Right atrium auricular region (tissue), 2 donors: ENCODE measurements around the gene KIF16B. TPM values are rescaled to one million over a fixed set of nuclear protein-coding genes. Genes with fewer than 3 reads are reported as not detected.

Source experiments
- DNase-seq: peaks from one replicate; pipeline ENCODE4 v3.0.0-alpha.2; 2019; ENCODE audit warnings: low spot score
- H3K27ac ChIP-seq, 2 donors: fragments of 200-600 bp; sonication (generic); 1 replicate in 1 of 2; 2 replicates in 1 of 2; pipeline ENCODE4 v1.5.1; 2016 to 2019
- H3K27me3 ChIP-seq, 2 donors: fragments of 200-600 bp; sonication (generic); one replicate each; pipeline versions ENCODE4 v1.5.1 to v1.6.0; 2017 to 2019
- H3K36me3 ChIP-seq: fragments of 200-600 bp; sonication (generic); one replicate; pipeline ENCODE4 v1.5.1; 2016
- H3K4me1 ChIP-seq, 2 donors: fragments of 200-600 bp; sonication (generic); one replicate each; pipeline versions ENCODE4 v1.5.1 to v1.6.0; 2017 to 2019
- H3K4me3 ChIP-seq, 2 donors: fragments of 200-600 bp; sonication (generic); 1 replicate in 1 of 2; 2 replicates in 1 of 2; pipeline ENCODE4 v1.5.1; 2017 to 2019; ENCODE audit warnings: mild to moderate bottlenecking in 1 of 2, moderate library complexity in 1 of 2
- H3K9me3 ChIP-seq, 2 donors: fragments of 200-600 bp; sonication (generic); one replicate each; pipeline ENCODE4 v1.5.1; 2019
- CTCF ChIP-seq, 2 donors: fragments of 200-600 bp; sonication (generic); IDR thresholded peaks; one replicate each; pipeline ENCODE4 v1.5.1; 2019; ENCODE audit warnings: antibody characterized with exemption in 2 of 2
- total RNA-seq, 2 donors: library from RNA; depleted of rRNA; stranded (reverse); fragments of >200 nt; gene quantifications; one replicate each; pipeline ENCODE4 v1.1.0, GENCODE V29; 2016

Gene KIF16B
- total RNA-seq, 2 donors from 2014 or later: 11.2 to 23.0 TPM

GRCh38 chr20:16296931-16297330 lies 276.3 kb downstream of the KIF16B start:
- no peak for TF ChIP-seq CTCF (IDR thresholded peaks at IDR 0.05)
- H3K36me3 ChIP-seq: no peaks in the 10 kb centered on the region
- no peaks in the 10 kb centered on the region for H3K27me3 ChIP-seq
- no peaks in the 10 kb centered on the region for H3K4me1 ChIP-seq
- DNase-seq: no peak
- H3K9me3 ChIP-seq: peaks cover 0 to 5% of the 10 kb centered on the region in 2 donors
- H3K4me3 ChIP-seq: no peak overlapping the region
- H3K27ac ChIP-seq: no peak overlapping the region

GRCh38 chr20:16295534-16295933 lies 277.7 kb downstream of the KIF16B start:
- TF ChIP-seq CTCF (IDR thresholded peaks at IDR 0.05): no peak
- Histone ChIP-seq H3K27ac (no peak overlapping the region), H3K27me3 (no peaks in the 10 kb centered on the region), H3K36me3 (no peaks in the 10 kb centered on the region), H3K4me1 (no peaks in the 10 kb centered on the region), H3K9me3 (no peaks in the 10 kb centered on the region), H3K4me3 (no peak overlapping the region)
- no peak for DNase-seq

GRCh38 chr20:16293590-16293989 lies 279.7 kb downstream of the KIF16B start:
- no peak for DNase-seq
- Histone ChIP-seq H3K9me3 (no peaks in the 10 kb centered on the region), H3K27me3 (no peaks in the 10 kb centered on the region), H3K36me3 (no peaks in the 10 kb centered on the region), H3K4me1 (no peaks in the 10 kb centered on the region), H3K4me3 (no peak overlapping the region), H3K27ac (no peak overlapping the region)
- no peak for TF ChIP-seq CTCF (IDR thresholded peaks at IDR 0.05)

- H3K27me3 ChIP-seq: no peaks in the 10 kb centered on the region
- no peak for TF ChIP-seq CTCF (IDR thresholded peaks at IDR 0.05)
- no peak for DNase-seq
- no peaks in the 10 kb centered on the region for H3K36me3 ChIP-seq
- H3K4me1 ChIP-seq: no peaks in the 10 kb centered on the region
- no peaks in the 10 kb centered on the region for H3K9me3 ChIP-seq
- H3K27ac ChIP-seq: no peak overlapping the region
- H3K4me3 ChIP-seq: no peak overlapping the region
Observed at GRCh38 chr20:16292226-16292880, 280.9 kb downstream of the KIF16B start.

- DNase-seq: no peak
- no peak overlapping the region for H3K27ac ChIP-seq
- no peak overlapping the region for H3K4me3 ChIP-seq
- H3K4me1 ChIP-seq: no peaks in the 10 kb centered on the region
- H3K9me3 ChIP-seq: no peaks in the 10 kb centered on the region
- H3K36me3 ChIP-seq: no peaks in the 10 kb centered on the region
- TF ChIP-seq CTCF (IDR thresholded peaks at IDR 0.05): no peak
- no peaks in the 10 kb centered on the region for H3K27me3 ChIP-seq
Observed at GRCh38 chr20:16290358-16290757, 282.9 kb downstream of the KIF16B start.

GRCh38 chr20:16287776-16288175 lies 285.5 kb downstream of the KIF16B start:
- DNase-seq: no peak
- no peaks in the 10 kb centered on the region for H3K9me3 ChIP-seq
- H3K27me3 ChIP-seq: no peaks in the 10 kb centered on the region
- no peaks in the 10 kb centered on the region for H3K36me3 ChIP-seq
- no peaks in the 10 kb centered on the region for H3K4me1 ChIP-seq
- H3K27ac ChIP-seq: no peak overlapping the region
- no peak overlapping the region for H3K4me3 ChIP-seq
- no peak for TF ChIP-seq CTCF (IDR thresholded peaks at IDR 0.05)
